Thyroid gland (tissue), 4 donors: ENCODE results near the gene LSM14B.

Source experiments
- POLR2A ChIP-seq, 2 donors: fragments of 450-650 bp; IDR thresholded peaks; one replicate each; pipeline ENCODE4 v1.6.1; 2017; ENCODE audit warnings: antibody characterized with exemption in 2 of 2, mild to moderate bottlenecking in 2 of 2, moderate library complexity in 1 of 2
- TF ChIP-seq, protein P1 (sequence below), 6 experiments: fragments of 200-600 bp in 3 of 6; fragments of 450-650 bp in 3 of 6; sonication (generic) in 3 of 6; IDR thresholded peaks; one replicate each; pipeline ENCODE4 v1.5.1; 2016 to 2019; ENCODE audit warnings: antibody characterized with exemption in 6 of 6, mild to moderate bottlenecking in 2 of 6, inconsistent platforms in 1 of 6, moderate library complexity in 1 of 6

GRCh38 chr20:62088258-62089127, 33.8 kb upstream of the LSM14B start:
- TF ChIP-seq, protein P1, sequence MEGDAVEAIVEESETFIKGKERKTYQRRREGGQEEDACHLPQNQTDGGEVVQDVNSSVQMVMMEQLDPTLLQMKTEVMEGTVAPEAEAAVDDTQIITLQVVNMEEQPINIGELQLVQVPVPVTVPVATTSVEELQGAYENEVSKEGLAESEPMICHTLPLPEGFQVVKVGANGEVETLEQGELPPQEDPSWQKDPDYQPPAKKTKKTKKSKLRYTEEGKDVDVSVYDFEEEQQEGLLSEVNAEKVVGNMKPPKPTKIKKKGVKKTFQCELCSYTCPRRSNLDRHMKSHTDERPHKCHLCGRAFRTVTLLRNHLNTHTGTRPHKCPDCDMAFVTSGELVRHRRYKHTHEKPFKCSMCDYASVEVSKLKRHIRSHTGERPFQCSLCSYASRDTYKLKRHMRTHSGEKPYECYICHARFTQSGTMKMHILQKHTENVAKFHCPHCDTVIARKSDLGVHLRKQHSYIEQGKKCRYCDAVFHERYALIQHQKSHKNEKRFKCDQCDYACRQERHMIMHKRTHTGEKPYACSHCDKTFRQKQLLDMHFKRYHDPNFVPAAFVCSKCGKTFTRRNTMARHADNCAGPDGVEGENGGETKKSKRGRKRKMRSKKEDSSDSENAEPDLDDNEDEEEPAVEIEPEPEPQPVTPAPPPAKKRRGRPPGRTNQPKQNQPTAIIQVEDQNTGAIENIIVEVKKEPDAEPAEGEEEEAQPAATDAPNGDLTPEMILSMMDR (IDR thresholded peaks at IDR 0.05) = no peak
- no peak for TF ChIP-seq POLR2A (IDR thresholded peaks at IDR 0.05)
